HG03342 (cell line): ENCODE results near the gene DEFB126.
"Not testable (repeated sequence)": the region's sequence is repeated elsewhere in the genome, so short reads cannot be mapped to it uniquely, and the experiment has no call there.

Source experiments
- ATAC-seq: cut with Tn5 transposase; IDR thresholded peaks from one replicate; pipeline ENCODE4 v1.9.1; 2021; ENCODE audit warnings: mild to moderate bottlenecking, moderate library complexity; ENCODE audit not compliant: unreplicated experiment

The DEFB126 gene, protein sequence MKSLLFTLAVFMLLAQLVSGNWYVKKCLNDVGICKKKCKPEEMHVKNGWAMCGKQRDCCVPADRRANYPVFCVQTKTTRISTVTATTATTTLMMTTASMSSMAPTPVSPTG

DNA sequence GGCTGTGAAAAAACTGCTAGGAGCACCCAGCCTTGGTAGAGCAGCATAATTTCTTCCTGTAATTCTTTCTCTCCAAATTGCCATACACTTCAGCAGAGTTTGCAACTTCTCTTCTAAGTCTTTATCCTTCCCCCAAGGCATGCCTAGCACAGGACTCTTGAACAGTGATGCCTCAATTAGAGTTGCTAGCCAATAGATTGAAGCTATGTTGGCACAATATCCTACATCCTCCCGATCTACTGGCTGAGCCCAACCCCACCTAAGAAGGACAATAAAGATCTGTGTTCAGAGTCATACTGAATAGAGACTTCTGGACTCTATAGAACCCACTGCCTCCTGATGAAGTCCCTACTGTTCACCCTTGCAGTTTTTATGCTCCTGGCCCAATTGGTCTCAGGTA is at the start of gene DEFB126:
Gene DEFB126 (plus strand): TSS at position 301 of the 400 bp plus-strand sequence. CDS start 39 bp downstream, at position 340.
- ATAC-seq: no peak

DNA sequence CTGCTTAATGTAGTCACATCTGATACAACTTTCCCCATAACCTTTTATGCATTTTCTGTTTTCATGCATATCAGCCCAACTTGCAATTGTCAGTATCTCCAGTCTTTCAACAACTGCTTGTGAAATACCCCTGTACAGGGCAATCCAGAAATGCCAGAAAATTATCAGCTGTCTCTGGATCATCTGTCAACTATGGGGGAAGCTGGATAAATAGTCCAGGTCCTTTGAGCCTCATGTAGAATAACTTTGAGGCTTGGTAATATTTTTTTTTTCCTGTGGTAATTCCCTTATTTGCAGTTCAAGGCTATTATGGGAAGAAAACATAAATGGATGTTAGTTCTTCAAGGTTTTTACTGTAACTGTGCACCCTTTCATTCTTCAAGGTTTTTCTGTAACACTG is 48.7 kb upstream of the DEFB126 start:
- no peak for ATAC-seq

DNA sequence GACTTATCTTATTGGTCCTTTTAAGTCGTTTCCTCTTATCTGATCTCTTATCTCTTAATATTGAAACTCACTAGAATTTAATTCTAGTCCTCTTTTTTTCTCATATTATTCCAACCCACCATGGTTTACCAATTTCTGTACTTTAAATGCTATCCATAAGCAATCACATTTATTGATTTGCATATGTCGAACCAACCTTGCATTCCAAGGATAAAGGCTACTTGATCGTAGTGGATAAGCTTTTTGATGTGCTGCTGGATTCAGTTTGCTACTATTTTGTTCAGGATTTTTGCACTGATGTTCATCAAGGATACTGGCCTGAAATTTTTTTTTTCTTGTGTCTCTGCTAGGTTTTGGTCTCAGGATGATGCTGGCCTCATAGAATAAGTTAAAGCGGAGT is 47.2 kb upstream of the DEFB126 start:
- no peak for ATAC-seq

DNA sequence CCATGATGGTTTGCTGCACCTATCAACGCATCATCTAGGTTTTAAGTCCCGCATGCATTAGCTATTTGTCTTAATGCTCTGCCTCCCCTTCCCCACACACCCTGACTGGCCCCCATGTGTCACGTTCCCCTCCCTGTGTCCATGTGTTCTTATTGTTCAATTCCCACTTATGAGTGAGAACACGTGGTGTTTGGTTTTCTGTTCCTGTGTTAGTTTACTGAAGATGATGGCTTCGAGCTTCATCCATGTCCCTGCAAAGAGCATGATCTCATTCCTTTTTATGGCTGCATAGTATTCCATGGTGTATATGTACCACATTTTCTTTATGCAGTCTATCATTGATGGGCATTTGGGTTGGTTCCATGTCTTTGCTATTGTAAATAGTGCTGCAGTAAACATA is 44.7 kb upstream of the DEFB126 start:
- ATAC-seq: not testable (repeated sequence)

DNA sequence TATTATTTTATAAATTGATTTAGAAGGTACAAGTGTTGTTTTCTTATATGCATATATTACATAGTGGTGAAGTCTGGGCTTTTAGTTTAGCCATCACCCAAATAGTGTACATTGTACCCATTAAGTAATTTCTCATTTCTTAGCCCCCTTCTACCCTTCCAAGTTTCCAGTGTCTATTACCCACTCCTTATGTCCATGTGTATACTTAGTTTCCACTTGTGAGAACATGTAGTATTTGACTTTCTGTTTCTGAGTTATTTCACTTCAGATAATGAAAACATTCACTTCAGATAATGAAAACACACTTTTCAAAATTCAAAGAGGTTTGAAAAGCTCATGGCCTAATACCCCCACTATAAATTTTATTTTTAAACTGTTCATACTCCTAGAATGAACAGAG is 40.4 kb upstream of the DEFB126 start:
- no peak for ATAC-seq

DNA sequence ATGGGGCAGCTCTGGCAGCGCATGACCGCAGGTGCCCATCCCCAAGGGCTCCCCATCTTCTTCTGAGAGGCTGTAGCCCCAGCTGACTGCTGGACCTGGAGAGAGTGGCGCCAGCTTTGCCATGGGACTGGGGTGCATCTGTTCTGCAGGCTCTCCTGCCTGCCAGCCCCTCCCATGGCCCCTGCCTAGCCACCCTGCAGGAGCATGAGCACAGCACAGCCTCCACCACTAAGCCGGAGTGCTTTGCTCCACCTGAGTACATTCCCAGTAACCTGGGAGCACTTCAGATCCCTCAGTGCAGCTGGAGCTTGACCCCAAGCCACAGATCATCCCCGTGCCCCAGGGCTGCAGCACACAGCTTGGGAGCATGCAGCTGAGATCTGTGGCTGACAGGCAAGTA is 38.9 kb upstream of the DEFB126 start:
- no peak for ATAC-seq

DNA sequence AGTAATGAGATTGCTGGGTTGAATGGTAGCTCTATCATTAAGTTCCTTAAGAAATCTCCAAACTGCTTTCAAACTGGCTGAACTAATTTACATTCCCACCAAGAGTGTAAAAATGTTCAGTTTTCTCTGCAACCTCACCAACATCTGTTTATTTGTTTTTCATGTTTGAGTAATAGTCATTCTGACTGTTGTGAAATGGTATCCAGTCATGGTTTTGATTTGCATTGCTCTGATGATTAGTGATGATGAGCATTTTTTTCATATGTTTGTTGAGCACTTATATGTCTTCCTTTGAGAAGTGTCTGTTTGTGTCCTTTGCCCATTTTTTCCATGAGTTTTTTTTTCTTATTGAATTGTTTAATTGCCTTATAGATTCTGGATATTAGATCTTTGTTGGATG is 30.0 kb upstream of the DEFB126 start:
- ATAC-seq: no peak

DNA sequence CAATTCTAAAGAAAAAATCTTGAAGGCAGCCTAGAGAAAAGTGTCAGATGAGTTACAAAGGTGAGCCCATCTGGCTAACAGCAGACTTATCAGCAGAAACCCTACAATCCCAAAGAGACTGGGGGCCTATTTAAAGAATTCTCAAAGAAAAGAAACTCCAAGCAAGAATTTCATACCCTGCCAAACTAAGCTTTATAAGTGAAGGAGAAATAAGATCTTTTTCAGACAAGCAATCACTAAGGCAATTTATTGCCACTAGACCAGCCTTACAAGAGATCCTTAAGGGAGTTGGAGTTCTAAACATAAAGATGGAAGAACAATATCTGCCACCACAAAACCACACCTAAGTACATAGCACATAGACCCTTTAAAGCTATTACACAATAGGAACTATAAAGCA is 24.9 kb upstream of the DEFB126 start:
- ATAC-seq: no peak

DNA sequence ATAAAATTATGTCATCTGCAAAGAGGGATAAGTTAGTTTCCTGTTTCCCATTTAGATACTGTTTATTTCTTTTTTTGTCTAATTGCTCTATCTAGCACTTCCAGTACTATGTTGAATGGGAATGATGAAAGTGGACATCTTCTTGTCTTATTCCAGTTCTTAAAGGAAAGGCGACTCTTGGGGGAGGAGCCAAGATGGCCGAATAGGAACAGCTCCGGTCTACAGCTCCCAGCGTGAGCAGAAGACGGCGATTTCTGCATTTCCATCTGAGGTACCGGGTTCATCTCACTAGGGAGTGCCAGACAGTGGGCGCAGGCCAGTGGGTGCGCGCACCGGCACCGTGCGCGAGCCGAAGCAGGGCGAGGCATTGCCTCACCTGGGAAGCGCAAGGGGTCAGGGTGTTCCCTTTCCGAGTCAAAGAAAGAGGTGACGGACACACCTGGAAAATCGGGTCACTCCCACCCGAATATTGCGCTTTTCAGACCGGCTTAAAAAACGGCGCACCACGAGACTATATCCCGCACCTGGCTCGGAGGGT is 12.5 kb upstream of the DEFB126 start:
- not testable (repeated sequence) for ATAC-seq

DNA sequence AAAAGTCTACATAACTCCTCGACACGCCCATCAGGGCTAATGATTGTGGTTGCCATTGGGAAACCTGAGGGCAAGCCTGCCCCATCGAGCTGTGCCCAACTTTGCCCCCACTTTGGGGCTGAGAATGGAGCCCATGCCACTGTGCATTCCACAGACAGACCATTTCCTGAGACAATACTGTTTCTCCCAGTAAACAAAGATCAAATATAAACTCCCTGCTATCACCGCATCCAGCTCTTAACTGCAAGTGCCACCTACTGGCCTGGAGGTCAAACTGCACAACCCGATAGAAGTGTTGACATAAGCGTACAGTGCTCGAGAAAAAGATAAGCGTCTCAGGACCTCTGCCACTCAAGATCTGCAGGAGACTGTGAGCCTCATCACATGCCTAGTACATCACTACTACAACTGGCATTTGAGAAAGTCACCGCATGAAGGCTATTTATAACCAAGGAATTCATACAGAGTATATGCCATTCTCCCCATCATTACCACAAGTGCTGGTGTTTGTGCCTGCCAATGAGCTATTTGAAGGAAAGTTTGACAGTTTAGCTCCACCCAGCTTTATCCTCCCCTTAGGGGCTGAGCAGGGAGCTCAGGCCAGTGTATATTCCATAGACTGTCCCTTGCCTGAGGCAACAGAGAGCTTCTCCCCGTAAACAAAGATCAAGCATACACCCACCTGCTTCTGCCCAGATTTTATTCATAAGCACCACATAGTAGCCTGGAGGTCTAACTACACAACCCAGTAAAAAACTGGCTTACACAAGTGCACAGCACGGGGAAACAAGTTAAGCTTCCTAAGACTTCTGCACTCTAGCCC is 4.5 kb upstream of the DEFB126 start:
- no peak for ATAC-seq

DNA sequence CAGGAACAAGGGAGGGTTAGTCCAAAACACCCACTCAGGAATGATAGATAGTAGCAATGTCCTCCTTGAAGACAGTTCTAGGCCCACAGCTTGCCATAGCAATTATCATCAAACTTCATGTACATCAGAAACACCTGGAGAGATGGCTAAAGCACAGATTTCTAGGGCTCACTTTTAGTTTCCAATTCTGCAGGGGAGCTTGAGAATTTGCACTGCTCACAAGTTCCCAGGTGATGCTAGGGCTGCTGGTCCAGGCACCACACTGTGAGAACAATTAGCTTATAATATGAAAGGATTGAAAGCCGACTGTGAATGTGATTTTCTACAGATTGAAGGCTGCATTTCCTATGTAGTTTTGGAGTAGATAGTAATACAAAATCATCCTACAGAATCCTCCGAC is 3.5 kb downstream of the DEFB126 start:
- no peak for ATAC-seq

DNA sequence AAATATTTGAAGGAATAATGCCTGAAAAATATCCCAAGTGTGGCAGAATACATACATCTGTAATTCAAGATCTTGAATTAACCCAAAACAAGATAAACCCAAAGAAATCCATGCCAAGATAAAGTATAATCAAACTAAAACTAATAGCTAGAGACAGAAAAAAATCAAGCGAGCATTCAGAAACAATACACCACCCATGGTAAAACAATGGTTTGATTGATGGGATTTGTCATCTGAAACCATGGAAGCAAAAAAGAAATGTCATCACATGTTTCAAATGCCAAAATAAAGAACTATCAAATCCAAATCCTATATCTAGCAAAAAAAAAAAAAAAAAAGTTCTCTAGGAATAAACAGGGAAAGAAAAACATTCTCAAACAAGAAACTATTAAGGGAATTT is 9.7 kb downstream of the DEFB126 start:
- ATAC-seq: no peak

DNA sequence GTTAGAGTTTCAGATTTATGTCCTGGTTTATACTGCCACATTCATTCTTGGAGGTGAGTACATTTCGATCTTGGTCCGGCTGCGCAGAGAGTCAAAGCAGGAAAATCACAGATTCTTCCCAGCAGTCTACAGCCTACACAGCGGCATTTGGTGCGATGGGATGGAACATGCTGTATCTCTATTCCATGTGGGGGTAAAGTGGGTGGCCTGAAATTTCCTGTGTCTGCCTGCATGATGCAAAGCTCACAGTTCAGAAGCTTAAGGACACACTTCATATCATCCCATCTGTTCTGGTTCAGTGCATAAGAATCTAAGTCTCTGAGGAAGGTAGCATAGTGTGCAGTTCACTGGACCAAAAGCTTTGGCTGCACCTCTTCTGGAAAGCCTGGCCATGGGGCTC is 14.8 kb downstream of the DEFB126 start, which contains the start of gene DEFB127:
Gene DEFB127 (plus strand): TSS at position 301 of the 400 bp plus-strand sequence. CDS start 91 bp downstream, at position 392.
- no peak for ATAC-seq

DNA sequence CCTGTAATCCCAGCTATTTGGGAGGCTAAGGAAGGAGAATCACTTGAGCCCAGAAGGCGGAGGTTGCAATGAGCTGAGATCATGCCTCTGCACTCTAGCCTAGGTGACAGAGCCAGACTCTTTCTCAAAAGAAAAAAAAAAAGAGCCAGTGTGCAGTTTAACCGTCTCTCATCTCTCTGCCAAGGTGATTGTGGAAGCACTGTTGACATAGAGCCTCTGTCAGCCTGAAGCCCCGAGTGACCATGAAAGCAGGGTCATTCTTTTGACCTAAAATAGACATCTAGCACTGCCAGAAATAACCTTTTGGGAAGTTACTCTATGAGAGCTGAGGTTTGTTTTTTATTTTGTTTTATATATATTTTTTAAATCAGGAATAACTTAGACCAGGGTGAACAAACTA is 22.2 kb downstream of the DEFB126 start:
- ATAC-seq: no peak

DNA sequence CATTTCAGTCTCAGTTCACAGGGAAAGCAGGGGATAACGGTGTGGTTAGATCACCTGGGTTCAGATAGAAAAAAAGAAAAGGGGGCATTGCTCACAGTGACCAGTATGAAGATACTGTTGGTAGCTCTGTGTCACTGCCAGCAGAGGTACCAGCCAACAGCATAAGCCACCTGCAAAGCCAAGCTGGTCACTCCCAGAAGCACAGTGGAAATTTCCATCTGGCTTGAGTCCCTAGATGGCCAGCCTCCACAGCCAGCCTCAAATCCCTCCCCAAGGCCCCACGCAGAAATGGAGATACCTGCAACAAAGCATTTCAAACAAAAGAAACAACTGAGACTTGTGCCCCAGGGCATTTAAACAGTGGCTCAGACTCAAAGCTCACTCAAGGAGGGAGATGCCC is 26.5 kb downstream of the DEFB126 start:
- ATAC-seq: no peak

DNA sequence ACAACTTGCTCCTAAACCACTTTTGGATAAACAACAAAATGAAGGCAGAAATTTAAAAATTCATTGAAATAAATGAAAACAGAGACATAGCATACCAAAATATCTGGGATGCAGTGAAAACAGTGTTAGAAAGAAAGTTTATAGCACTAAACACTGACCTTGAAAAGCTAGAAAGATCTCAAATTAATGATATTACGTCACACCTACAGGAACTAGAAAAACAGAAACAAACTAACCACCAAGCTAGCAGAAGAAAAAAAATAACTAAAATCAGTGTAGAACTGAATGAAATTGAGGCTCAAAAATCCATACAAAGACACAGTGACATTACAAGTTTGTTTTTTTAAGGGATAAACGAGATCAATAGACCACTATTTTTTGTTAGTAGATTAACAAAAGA is 41.9 kb downstream of the DEFB126 start:
- no peak for ATAC-seq

DNA sequence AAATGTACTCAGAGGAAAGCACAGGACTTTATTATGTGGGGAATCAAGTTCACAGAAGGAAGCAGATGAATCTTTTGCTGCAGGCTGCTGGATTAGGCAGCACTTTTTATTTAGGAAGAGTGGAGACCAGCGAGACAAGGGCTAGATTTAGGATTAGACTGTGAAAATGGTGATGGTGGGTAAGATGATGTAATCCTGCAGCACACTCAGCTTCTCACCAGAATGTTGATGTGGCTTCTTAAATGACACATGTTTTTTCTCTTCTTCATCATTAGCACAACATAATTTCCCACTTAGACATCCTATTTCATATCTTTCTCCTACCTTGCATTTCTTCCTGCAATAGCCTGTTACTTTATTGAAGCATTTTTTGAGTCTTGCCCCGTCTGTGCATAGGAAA is 45.3 kb downstream of the DEFB126 start:
- ATAC-seq: no peak

DNA sequence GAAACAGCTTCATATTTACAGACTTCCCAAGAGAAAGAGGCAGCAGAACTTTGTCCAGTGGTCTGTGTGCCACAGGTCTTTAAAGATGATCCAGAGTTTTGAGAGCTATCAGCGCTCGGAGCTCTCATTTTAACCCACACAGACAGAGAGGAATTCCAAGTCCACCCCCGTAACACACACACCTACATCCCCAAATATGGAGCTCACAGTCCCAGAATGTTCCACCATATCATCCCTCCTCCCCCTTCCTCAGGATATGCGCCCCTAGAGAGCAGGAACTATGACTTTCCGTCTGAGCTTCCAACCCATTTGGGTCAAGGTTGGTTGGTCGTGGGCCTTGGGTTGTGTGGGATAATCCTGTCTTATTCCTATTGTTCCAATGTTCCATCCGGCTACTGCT is 47.2 kb downstream of the DEFB126 start, which contains the start of gene DEFB128:
Gene DEFB128 (minus strand): TSS at position 101 of the 400 bp plus-strand sequence. CDS start 88 bp downstream, at position 13.
- ATAC-seq: no peak
